ENCODE measurements around the gene GGT1. TPM values are rescaled to one million over a fixed set of nuclear protein-coding genes. Genes with fewer than 3 reads are reported as not detected.

The GGT1 gene
- total and polyA plus RNA-seq, 2 of the 8 experiments (the other 6 are each of a cell fraction or from before 2014, with no cell fraction given), result 14.4 to 29.2 TPM

DNA sequence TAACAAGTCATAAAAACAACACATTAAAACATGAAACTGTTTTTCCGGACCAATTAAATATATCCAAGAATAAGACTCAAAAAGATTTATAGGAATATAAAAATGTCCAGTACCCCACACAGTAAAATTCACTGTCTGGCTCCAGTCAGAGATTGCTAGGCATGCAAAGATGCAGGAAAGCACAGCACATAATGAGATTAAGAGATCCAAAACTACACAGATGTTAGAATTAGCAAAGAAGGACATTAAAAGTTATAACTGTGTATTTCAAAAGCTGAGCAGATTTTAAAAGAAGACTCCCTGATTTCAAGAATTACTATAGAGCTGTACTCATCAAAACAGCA lies 23.8 kb upstream of the GGT1 start:
- Histone ChIP-seq H2BK15ac (ENCODE audit: low read length) (no peak overlapping the region), H2AFZ (ENCODE audit: low read length) (no peak overlapping the region), H3K36me3 (ENCODE audit: control insufficient read depth in 2 of 4, insufficient read depth in 4 of 4, low read length in 3 of 4) (peaks cover 2 to 8% (median 4%) of the 10 kb centered on the region in 4 experiments; a peak in 4 of 8 replicates), H3K23ac (ENCODE audit: insufficient read length) (no peak overlapping the region), H3K79me2 (ENCODE audit: control insufficient read depth in 1 of 2, insufficient read depth in 2 of 2, low read length in 2 of 2) (no peaks in the 10 kb centered on the region), H3K9ac (replicated peaks in 1 of 4; ENCODE audit: extremely low read depth in 1 of 4, low read depth in 3 of 4, low read length in 3 of 4) (no peak overlapping the region), H2BK20ac (ENCODE audit: low read length) (no peak overlapping the region), H2BK5ac (ENCODE audit: low read depth, low read length) (no peak overlapping the region), H3K18ac (ENCODE audit: extremely low read depth, low read length) (no peak overlapping the region), H3K14ac (ENCODE audit: insufficient read length) (no peak overlapping the region), H3K27ac (ENCODE audit: low read depth, low read length) (no peak overlapping the region), H2BK120ac (replicated peaks; ENCODE audit: low read depth, low read length) (no peak overlapping the region), H3K4ac (replicated peaks; ENCODE audit: insufficient read length, low read depth, low read length) (no peak overlapping the region), H2BK12ac (ENCODE audit: low read depth, low read length) (no peak overlapping the region), H3K4me3 (ENCODE audit: extremely low read depth in 1 of 4, insufficient read depth in 2 of 4, low read depth in 3 of 4, low read length in 4 of 4) (no peak overlapping the region), H3K56ac (replicated peaks; ENCODE audit: insufficient read length, low read depth, low read length) (no peak overlapping the region), H4K8ac (ENCODE audit: extremely low read depth, insufficient read depth, low read length) (no peak overlapping the region), H4K91ac (replicated peaks; ENCODE audit: insufficient read length, low read length) (no peak overlapping the region), H3K4me1 (replicated peaks in 1 of 4; ENCODE audit: control insufficient read depth in 3 of 4, insufficient read depth in 4 of 4, low read length in 3 of 4) (no peaks in the 10 kb centered on the region; a peak in 1 of 7 replicates), H3K27me3 (replicated peaks in 1 of 4; ENCODE audit: control insufficient read depth in 3 of 4, extremely low read depth in 1 of 4, insufficient read depth in 3 of 4, low read length in 3 of 4) (no peaks in the 10 kb centered on the region), H4K5ac (ENCODE audit: insufficient read length, low read depth, low read length) (no peak overlapping the region), H3K23me2 (ENCODE audit: low read depth, low read length) (no peaks in the 10 kb centered on the region), H4K20me1 (replicated peaks in 1 of 2; ENCODE audit: control insufficient read depth in 1 of 2, insufficient read depth in 2 of 2, low read length in 2 of 2) (peaks cover 0 to 1% of the 10 kb centered on the region in 2 experiments), H3K9me3 (ENCODE audit: insufficient read depth in 2 of 2, low read depth in 1 of 2, low read length in 1 of 2) (no peaks in the 10 kb centered on the region), H2AK5ac (ENCODE audit: low read depth, low read length) (no peak overlapping the region), H3K4me2 (ENCODE audit: insufficient read depth in 1 of 2, low read depth in 2 of 2, low read length in 2 of 2) (no peak overlapping the region), H3K79me1 (ENCODE audit: low read depth, low read length) (no peaks in the 10 kb centered on the region)
- DNase-seq (ENCODE audit: low read depth in 1 of 2, low spot score in 2 of 2) (no peak), FAIRE-seq (no peak)
- ChIA-PET POLR2A (ENCODE audit: partially characterized antibody) (interaction anchor here (0.5 to 4.4 kb wide), 6 partner anchors 10 to 23 kb away, joined by 4 to 26 read pairs (median 5); partner anchors contain the start of genes LRRC75B and SNRPD3), CTCF (ENCODE audit: partially characterized antibody) (interaction anchor here (0.7 kb wide), 1 partner anchor 9 kb away, joined by 3 read pairs; no protein-coding TSS in a partner anchor)
- WGBS, 2 experiments (ENCODE audit: extremely low coverage in 1 of 2, insufficient coverage in 1 of 2, insufficient read length in 1 of 2, insufficient replicate concordance in 2 of 2, low coverage in 1 of 2, low lambda C conversion rate in 2 of 2, missing lambda C conversion rate in 1 of 2), result 83% methylated on average over 1 of the region's 1 CpG; no CpG with 5 or more reads in 1 of the 2 experiments
- no peak for TF ChIP-seq POU5F1 (IDR thresholded peaks at IDR 0.05; ENCODE audit: low read depth, low read length)

Data from H1 (cell line).